GM23248 (cell line): ENCODE results near the gene SPATA46. TPM values are rescaled to one million over a fixed set of nuclear protein-coding genes. Genes with fewer than 3 reads are reported as not detected.
"Not testable (repeated sequence)": the region's sequence is repeated elsewhere in the genome, so short reads cannot be mapped to it uniquely, and the experiment has no call there.

Experiments used
- DNase-seq: peaks from one replicate; pipeline ENCODE4 v3.0.0-alpha.2; 2015
- H2AFZ ChIP-seq: fragments of 200-600 bp; sonication (generic); 2 replicates; pipeline ENCODE4 v1.6.1; 2016; ENCODE audit warnings: antibody characterized with exemption
- H3F3A ChIP-seq: fragments of 200-600 bp; sonication (generic); 2 replicates; pipeline ENCODE4 v1.6.1; 2016; ENCODE audit warnings: mild to moderate bottlenecking, antibody characterized with exemption, mixed run types; ENCODE audit not compliant: insufficient read depth
- H3K27ac ChIP-seq: fragments of 200-600 bp; sonication (generic); 2 replicates; pipeline ENCODE4 v1.5.1; 2016; ENCODE audit warnings: mild to moderate bottlenecking
- H3K27me3 ChIP-seq: fragments of 200-600 bp; sonication (generic); replicated peaks from 2 replicates; pipeline ENCODE4 v1.6.1; 2016; ENCODE audit warnings: mild to moderate bottlenecking; ENCODE audit not compliant: insufficient read depth
- H3K36me3 ChIP-seq: fragments of 200-600 bp; sonication (generic); 2 replicates; pipeline ENCODE4 v1.6.1; 2016; ENCODE audit warnings: low read depth, mild to moderate bottlenecking
- H3K4me1 ChIP-seq: fragments of 200-600 bp; sonication (generic); 2 replicates; pipeline ENCODE4 v1.6.1; 2016; ENCODE audit warnings: mild to moderate bottlenecking; ENCODE audit not compliant: insufficient read depth
- H3K4me2 ChIP-seq: fragments of 200-600 bp; sonication (generic); one replicate; pipeline ENCODE4 v1.6.1; 2016; ENCODE audit warnings: mild to moderate bottlenecking; ENCODE audit not compliant: unreplicated experiment
- H3K4me3 ChIP-seq: fragments of 200-600 bp; sonication (generic); 2 replicates; pipeline ENCODE4 v1.5.1; 2016; ENCODE audit warnings: mild to moderate bottlenecking
- H3K79me2 ChIP-seq: fragments of 200-600 bp; sonication (generic); 2 replicates; pipeline ENCODE4 v1.6.1; 2016; ENCODE audit warnings: mild to moderate bottlenecking; ENCODE audit not compliant: insufficient read depth
- H3K9ac ChIP-seq: fragments of 200-600 bp; sonication (generic); 2 replicates; pipeline ENCODE4 v1.6.1; 2016; ENCODE audit warnings: mild to moderate bottlenecking
- H3K9me2 ChIP-seq: fragments of 200-600 bp; sonication (generic); 2 replicates; pipeline ENCODE4 v1.6.1; 2016; ENCODE audit warnings: mixed run types, mild to moderate bottlenecking, moderate library complexity; ENCODE audit not compliant: insufficient read depth
- H3K9me3 ChIP-seq: fragments of 200-600 bp; sonication (generic); one replicate; pipeline ENCODE4 v1.6.1; 2017; ENCODE audit warnings: low read depth
- H4K20me1 ChIP-seq: fragments of 200-600 bp; sonication (generic); 2 replicates; pipeline ENCODE4 v1.6.0; 2016; ENCODE audit not compliant: insufficient read depth
- EZH2 ChIP-seq: fragments of 200-600 bp; sonication (generic); IDR thresholded peaks from 2 replicates; pipeline ENCODE4 v1.6.1; 2018; ENCODE audit warnings: antibody characterized with exemption, mild to moderate bottlenecking; ENCODE audit not compliant: insufficient read depth, poor library complexity, severe bottlenecking
- EZH2phosphoT487 ChIP-seq: fragments of 200-600 bp; sonication (generic); IDR thresholded peaks from 2 replicates; pipeline ENCODE4 v1.6.1; 2018; ENCODE audit warnings: antibody characterized with exemption, moderate library complexity, mild to moderate bottlenecking, low read depth; ENCODE audit not compliant: insufficient read depth
- WGBS, 2 experiments: methylation state at CpG; one replicate each; pipeline ENCODE4 v1.1.6; 2015 to 2017; ENCODE audit warnings: low lambda C conversion rate in 2 of 2, low coverage in 1 of 2; ENCODE audit errors: missing lambda C conversion rate in 2 of 2; 5-methylcytosine and 5-hydroxymethylcytosine counted together
- in situ Hi-C: fragments of 300-500 bp; cut with MboI; formaldehyde crosslinking; loops from 2 replicates; pipeline ENCODE4 v1.15.0; 2020
- polyA plus RNA-seq: library from polyadenylated mRNA; unstranded; fragments of >200 nt; fragmentation: Nextera tagmentation; extraction: Ambion mirVana; gene quantifications from 2 replicates; pipeline ENCODE4 v1.2.1, GENCODE V29; 2016
- total RNA-seq: library from RNA; depleted of rRNA; stranded (reverse); fragments of >200 nt; shearing (Covaris generic); gene quantifications from 2 replicates; pipeline ENCODE4 v1.2.3, GENCODE V29; 2014; rRNA removed

Gene SPATA46
- total RNA-seq (not detected in 2 replicates), polyA plus RNA-seq (not detected in 2 replicates)

GRCh38 chr1:162376691-162377090 lies at the start of gene SPATA46:
Gene SPATA46 (minus strand): TSS chr1:162376854. CDS start chr1:162376790, 64 bp downstream.
- H3K36me3 ChIP-seq: no peaks in the 10 kb centered on the region
- no peaks in the 10 kb centered on the region for H4K20me1 ChIP-seq
- no peaks in the 10 kb centered on the region for H3K79me2 ChIP-seq
- DNase-seq: no peak
- in situ Hi-C loops: no loop called here
- H3K9me2 ChIP-seq: no peaks in the 10 kb centered on the region
- H3K27me3 ChIP-seq: no peaks in the 10 kb centered on the region
- no peaks in the 10 kb centered on the region for H3F3A ChIP-seq
- no peak within 1 kb of the TSS for H2AFZ ChIP-seq
- no peak within 1 kb of the TSS for H3K4me2 ChIP-seq
- TF ChIP-seq EZH2phosphoT487: no peak
- no peak for TF ChIP-seq EZH2
- H3K9me3 ChIP-seq: no peaks in the 10 kb centered on the region
- no peaks in the 10 kb centered on the region for H3K4me1 ChIP-seq
- H3K9ac ChIP-seq: no peak within 1 kb of the TSS
- 92 to 95% methylated on average over 5 of the region's 5 CpGs for WGBS, 2 experiments
- H3K4me3 ChIP-seq: no peak within 1 kb of the TSS
- no peak within 1 kb of the TSS for H3K27ac ChIP-seq

GRCh38 chr1:162422662-162423375 lies 46.2 kb upstream of the SPATA46 start:
- H4K20me1 ChIP-seq: no peaks in the 10 kb centered on the region
- in situ Hi-C loops: no loop called here
- H3K4me3 ChIP-seq: no peak overlapping the region
- H3K4me1 ChIP-seq: no peaks in the 10 kb centered on the region
- no peaks in the 10 kb centered on the region for H3K79me2 ChIP-seq
- H3K27me3 ChIP-seq: no peaks in the 10 kb centered on the region
- no peak overlapping the region for H3K27ac ChIP-seq
- no peak overlapping the region for H3K4me2 ChIP-seq
- H3F3A ChIP-seq: no peaks in the 10 kb centered on the region
- WGBS, 2 experiments: 72 to 73% methylated on average over 10 of the region's 10 CpGs
- no peak overlapping the region for H3K9ac ChIP-seq
- H3K36me3 ChIP-seq: no peaks in the 10 kb centered on the region
- no peaks in the 10 kb centered on the region for H3K9me3 ChIP-seq
- no peaks in the 10 kb centered on the region for H3K9me2 ChIP-seq
- H2AFZ ChIP-seq: no peak overlapping the region
- no peak for TF ChIP-seq EZH2phosphoT487
- TF ChIP-seq EZH2: no peak
- DNase-seq: no peak

- no peak for TF ChIP-seq EZH2
- TF ChIP-seq EZH2phosphoT487: no peak
- no peaks in the 10 kb centered on the region for H3K4me1 ChIP-seq
- H3K9me3 ChIP-seq: no peaks in the 10 kb centered on the region
- no peak overlapping the region for H3K9ac ChIP-seq
- DNase-seq: no peak
- H3K4me3 ChIP-seq: no peak overlapping the region
- H3K9me2 ChIP-seq: no peaks in the 10 kb centered on the region
- H3K36me3 ChIP-seq: no peaks in the 10 kb centered on the region
- WGBS, 2 experiments: 42% methylated on average over 5 of the region's 5 CpGs
- in situ Hi-C loops: no loop called here
- no peaks in the 10 kb centered on the region for H3F3A ChIP-seq
- no peak overlapping the region for H3K4me2 ChIP-seq
- H3K27ac ChIP-seq: no peak overlapping the region
- H3K27me3 ChIP-seq: no peaks in the 10 kb centered on the region
- no peak overlapping the region for H2AFZ ChIP-seq
- H3K79me2 ChIP-seq: no peaks in the 10 kb centered on the region
- no peaks in the 10 kb centered on the region for H4K20me1 ChIP-seq
Measured at GRCh38 chr1:162421258-162422164, 44.9 kb upstream of the SPATA46 start.

GRCh38 chr1:162420120-162420519 lies 43.5 kb upstream of the SPATA46 start:
- no peak for DNase-seq
- 46 to 58% methylated on average over 3 of the region's 3 CpGs for whole genome bisulfite sequencing, 2 experiments
- H3K79me2 ChIP-seq: no peaks in the 10 kb centered on the region
- H4K20me1 ChIP-seq: no peaks in the 10 kb centered on the region
- no peak overlapping the region for H3K9ac ChIP-seq
- H3K27me3 ChIP-seq: no peaks in the 10 kb centered on the region
- H3K27ac ChIP-seq: no peak overlapping the region
- H3K4me3 ChIP-seq: no peak overlapping the region
- H3K9me3 ChIP-seq: no peaks in the 10 kb centered on the region
- no peaks in the 10 kb centered on the region for H3K4me1 ChIP-seq
- H3K36me3 ChIP-seq: no peaks in the 10 kb centered on the region
- H2AFZ ChIP-seq: no peak overlapping the region
- in situ Hi-C loops: no loop called here
- no peaks in the 10 kb centered on the region for H3K9me2 ChIP-seq
- TF ChIP-seq EZH2phosphoT487 (no peak), EZH2 (no peak)
- H3K4me2 ChIP-seq: no peak overlapping the region
- H3F3A ChIP-seq: no peaks in the 10 kb centered on the region

GRCh38 chr1:162419450-162419931 lies 42.8 kb upstream of the SPATA46 start:
- H3K9me3 ChIP-seq, H3K36me3 ChIP-seq, H3K4me1 ChIP-seq, H3K4me3 ChIP-seq, H3K4me2 ChIP-seq, H3K27ac ChIP-seq, H2AFZ ChIP-seq, DNase-seq, H3K27me3 ChIP-seq, H3K9me2 ChIP-seq, H3K9ac ChIP-seq, H3F3A ChIP-seq, in situ Hi-C loops, H4K20me1 ChIP-seq, H3K79me2 ChIP-seq: not testable (repeated sequence)
- WGBS, 2 experiments: 67 to 70% methylated on average over 9 of the region's 9 CpGs

- in situ Hi-C loops, H3K27me3 ChIP-seq, H2AFZ ChIP-seq, H3K9me2 ChIP-seq, H3K4me2 ChIP-seq, H3K27ac ChIP-seq, H3K9me3 ChIP-seq, DNase-seq, H3K9ac ChIP-seq, H3K79me2 ChIP-seq, H3F3A ChIP-seq, H3K36me3 ChIP-seq, H3K4me3 ChIP-seq, H3K4me1 ChIP-seq, H4K20me1 ChIP-seq: not testable (repeated sequence)
- WGBS, 2 experiments: 68 to 70% methylated on average over 7 of the region's 7 CpGs
Measured at GRCh38 chr1:162418584-162418983, 41.9 kb upstream of the SPATA46 start.
